ENCODE results near the gene MYO5C.
A peak's percentile ranks its signal among the peaks of the same experiment; 100 is the strongest.
"Not testable (repeated sequence)": the region's sequence is repeated elsewhere in the genome, so short reads cannot be mapped to it uniquely, and the experiment has no call there.

MYO5C gene

GRCh38 chr15:52200831-52201365 lies 94.7 kb downstream of the MYO5C start:
- DNase-seq = no peak

GRCh38 chr15:52199271-52199670 lies 96.3 kb downstream of the MYO5C start:
- no peak for DNase-seq

GRCh38 chr15:52196891-52197290 lies 98.7 kb downstream of the MYO5C start:
- no peak for DNase-seq

- DNase-seq = no peak
Measured at GRCh38 chr15:52193791-52194190, 101.8 kb downstream of the MYO5C start.

GRCh38 chr15:52193321-52193720 lies 102.3 kb downstream of the MYO5C start:
- DNase-seq = no peak

GRCh38 chr15:52191207-52191606 lies 104.4 kb downstream of the MYO5C start, which contains the start of gene GNB5:
TSS of gene GNB5 (minus strand) at chr15:52191392. CDS start at chr15:52184676, 6,716 bp downstream.
- DNase-seq = no peak

- no peak for DNase-seq
Measured at GRCh38 chr15:52186651-52187486, 108.7 kb downstream of the MYO5C start.

GRCh38 chr15:52185151-52185561 lies 110.4 kb downstream of the MYO5C start:
- no peak for DNase-seq

- no peak for DNase-seq
Measured at GRCh38 chr15:52184721-52185120, 110.9 kb downstream of the MYO5C start.

- peak; percentile 6 to 55 for DNase-seq
Measured at GRCh38 chr15:52183562-52184173, 111.9 kb downstream of the MYO5C start.

GRCh38 chr15:52181938-52182780 lies 113.4 kb downstream of the MYO5C start:
- DNase-seq = no peak

GRCh38 chr15:52180851-52181450 lies 114.7 kb downstream of the MYO5C start:
- DNase-seq = no peak

GRCh38 chr15:52180196-52180835 lies 115.3 kb downstream of the MYO5C start:
- no peak for DNase-seq

GRCh38 chr15:52179278-52180195 lies 116.1 kb downstream of the MYO5C start:
- peak; percentile 58 to 61 for DNase-seq

GRCh38 chr15:52178765-52179164 lies 116.8 kb downstream of the MYO5C start:
- DNase-seq = no peak

- DNase-seq = no peak
Measured at GRCh38 chr15:52172869-52173268, 122.7 kb downstream of the MYO5C start.

GRCh38 chr15:52171807-52172206 lies 123.8 kb downstream of the MYO5C start:
- DNase-seq = no peak

GRCh38 chr15:52171386-52171785 lies 124.2 kb downstream of the MYO5C start:
- no peak for DNase-seq

GRCh38 chr15:52170199-52170598 lies 125.4 kb downstream of the MYO5C start:
- not testable (repeated sequence) for DNase-seq

GRCh38 chr15:52165494-52166131 lies 130.0 kb downstream of the MYO5C start:
- not testable (repeated sequence) for DNase-seq
